Measurements from ENCODE around the gene PDZRN3.
"Not testable (repeated sequence)": the region's sequence is repeated elsewhere in the genome, so short reads cannot be mapped to it uniquely, and the experiment has no call there.

PDZRN3 gene

GRCh38 chr3:73484656-73485248 is 140.0 kb downstream of the PDZRN3 start:
- no peak for DNase-seq

GRCh38 chr3:73481888-73482287 is 142.9 kb downstream of the PDZRN3 start:
- no peak for DNase-seq

GRCh38 chr3:73480187-73480672 is 144.5 kb downstream of the PDZRN3 start:
- DNase-seq, result no peak

- DNase-seq, result no peak
Measured at GRCh38 chr3:73479325-73479724, 145.4 kb downstream of the PDZRN3 start.

GRCh38 chr3:73478858-73479257 is 145.9 kb downstream of the PDZRN3 start:
- DNase-seq, result no peak

- no peak for DNase-seq
Measured at GRCh38 chr3:73475717-73476116, 149.0 kb downstream of the PDZRN3 start.

- no peak for DNase-seq
Measured at GRCh38 chr3:73475175-73475574, 149.6 kb downstream of the PDZRN3 start.

- DNase-seq, result no peak
Measured at GRCh38 chr3:73474619-73475018, 150.1 kb downstream of the PDZRN3 start.

GRCh38 chr3:73473898-73474416 is 150.8 kb downstream of the PDZRN3 start:
- DNase-seq, result no peak

- no peak for DNase-seq
Measured at GRCh38 chr3:73473181-73473897, 151.4 kb downstream of the PDZRN3 start.

GRCh38 chr3:73471986-73472787 is 152.6 kb downstream of the PDZRN3 start:
- DNase-seq, result no peak

GRCh38 chr3:73470860-73471259 is 153.9 kb downstream of the PDZRN3 start:
- no peak for DNase-seq

- DNase-seq, result no peak
Measured at GRCh38 chr3:73469331-73469730, 155.4 kb downstream of the PDZRN3 start.

GRCh38 chr3:73467211-73467610 is 157.5 kb downstream of the PDZRN3 start:
- DNase-seq, result no peak

- DNase-seq, result no peak
Measured at GRCh38 chr3:73465926-73466325, 158.8 kb downstream of the PDZRN3 start.

GRCh38 chr3:73464126-73464525 is 160.6 kb downstream of the PDZRN3 start:
- not testable (repeated sequence) for DNase-seq

GRCh38 chr3:73461547-73461946 is 163.2 kb downstream of the PDZRN3 start:
- DNase-seq, result no peak

GRCh38 chr3:73459711-73460110 is 165.0 kb downstream of the PDZRN3 start:
- DNase-seq, result no peak

- no peak for DNase-seq
Measured at GRCh38 chr3:73453666-73454065, 171.1 kb downstream of the PDZRN3 start.

GRCh38 chr3:73452729-73453128 is 172.0 kb downstream of the PDZRN3 start:
- no peak for DNase-seq

- DNase-seq, result no peak
Measured at GRCh38 chr3:73451301-73451944, 173.3 kb downstream of the PDZRN3 start.

GRCh38 chr3:73449774-73450173 is 175.0 kb downstream of the PDZRN3 start:
- no peak for DNase-seq

GRCh38 chr3:73448761-73449301 is 175.9 kb downstream of the PDZRN3 start:
- DNase-seq, result no peak
